ENCODE data around the gene SND1.

The SND1 gene

GRCh38 chr7:127793582-127793981 lies 141.6 kb downstream of the SND1 start:
- Histone ChIP-seq H3K4me1 (ENCODE audit: control insufficient read depth, insufficient read depth, low read length, poor library complexity, severe bottlenecking) (peaks cover 3% of the 10 kb centered on the region), H3K9me3 (ENCODE audit: control insufficient read depth, low read length) (no peaks in the 10 kb centered on the region), H3K4me3 (ENCODE audit: insufficient read depth, low read depth, low read length, poor library complexity, severe bottlenecking) (no peak overlapping the region), H3K27ac (ENCODE audit: insufficient read depth, low read length, poor library complexity, severe bottlenecking) (no peak overlapping the region), H3K36me3 (ENCODE audit: control insufficient read depth, insufficient read depth, low read length) (no peaks in the 10 kb centered on the region), H3K27me3 (replicated peaks; ENCODE audit: control insufficient read depth, insufficient read depth, low read length, poor library complexity, severe bottlenecking) (no peaks in the 10 kb centered on the region)
- no peak for DNase-seq

GRCh38 chr7:127794136-127794535 lies 142.1 kb downstream of the SND1 start:
- Histone ChIP-seq H3K9me3 (ENCODE audit: control insufficient read depth, low read length) (no peaks in the 10 kb centered on the region), H3K27ac (ENCODE audit: insufficient read depth, low read length, poor library complexity, severe bottlenecking) (no peak overlapping the region), H3K4me1 (ENCODE audit: control insufficient read depth, insufficient read depth, low read length, poor library complexity, severe bottlenecking) (peaks cover 3% of the 10 kb centered on the region), H3K27me3 (replicated peaks; ENCODE audit: control insufficient read depth, insufficient read depth, low read length, poor library complexity, severe bottlenecking) (no peaks in the 10 kb centered on the region), H3K4me3 (ENCODE audit: insufficient read depth, low read depth, low read length, poor library complexity, severe bottlenecking) (no peak overlapping the region), H3K36me3 (ENCODE audit: control insufficient read depth, insufficient read depth, low read length) (no peaks in the 10 kb centered on the region)
- DNase-seq: no peak

GRCh38 chr7:127794551-127794950 lies 142.6 kb downstream of the SND1 start:
- no peak overlapping the region for H3K4me3 ChIP-seq (ENCODE audit: insufficient read depth, low read depth, low read length, poor library complexity, severe bottlenecking)
- H3K36me3 ChIP-seq (ENCODE audit: control insufficient read depth, insufficient read depth, low read length): no peaks in the 10 kb centered on the region
- no peak overlapping the region for H3K27ac ChIP-seq (ENCODE audit: insufficient read depth, low read length, poor library complexity, severe bottlenecking)
- no peaks in the 10 kb centered on the region for H3K27me3 ChIP-seq (replicated peaks; ENCODE audit: control insufficient read depth, insufficient read depth, low read length, poor library complexity, severe bottlenecking)
- H3K4me1 ChIP-seq (ENCODE audit: control insufficient read depth, insufficient read depth, low read length, poor library complexity, severe bottlenecking): peaks cover 3% of the 10 kb centered on the region
- no peaks in the 10 kb centered on the region for H3K9me3 ChIP-seq (ENCODE audit: control insufficient read depth, low read length)
- no peak for DNase-seq

GRCh38 chr7:127798023-127798422 lies 146.0 kb downstream of the SND1 start:
- H3K36me3 ChIP-seq (ENCODE audit: control insufficient read depth, insufficient read depth, low read length): no peaks in the 10 kb centered on the region

GRCh38 chr7:127798769-127799372 lies 146.9 kb downstream of the SND1 start:
- Histone ChIP-seq H3K4me3 (ENCODE audit: insufficient read depth, low read depth, low read length, poor library complexity, severe bottlenecking) (no peak overlapping the region), H3K36me3 (ENCODE audit: control insufficient read depth, insufficient read depth, low read length) (no peaks in the 10 kb centered on the region), H3K9me3 (ENCODE audit: control insufficient read depth, low read length) (no peaks in the 10 kb centered on the region), H3K27me3 (replicated peaks; ENCODE audit: control insufficient read depth, insufficient read depth, low read length, poor library complexity, severe bottlenecking) (no peaks in the 10 kb centered on the region), H3K4me1 (ENCODE audit: control insufficient read depth, insufficient read depth, low read length, poor library complexity, severe bottlenecking) (peaks cover 3% of the 10 kb centered on the region), H3K27ac (ENCODE audit: insufficient read depth, low read length, poor library complexity, severe bottlenecking) (no peak overlapping the region)
- no peak for DNase-seq

More at GRCh38 chr7:127798023-127798422, 146.0 kb downstream of the SND1 start:
- H3K27ac ChIP-seq (ENCODE audit: insufficient read depth, low read length, poor library complexity, severe bottlenecking): no peak overlapping the region
- H3K4me3 ChIP-seq (ENCODE audit: insufficient read depth, low read depth, low read length, poor library complexity, severe bottlenecking): no peak overlapping the region
- no peaks in the 10 kb centered on the region for H3K27me3 ChIP-seq (replicated peaks; ENCODE audit: control insufficient read depth, insufficient read depth, low read length, poor library complexity, severe bottlenecking)
- no peak for DNase-seq
- H3K9me3 ChIP-seq (ENCODE audit: control insufficient read depth, low read length): no peaks in the 10 kb centered on the region
- H3K4me1 ChIP-seq (ENCODE audit: control insufficient read depth, insufficient read depth, low read length, poor library complexity, severe bottlenecking): peaks cover 3% of the 10 kb centered on the region

- H3K27ac ChIP-seq (ENCODE audit: insufficient read depth, low read length, poor library complexity, severe bottlenecking): no peak overlapping the region
- no peak overlapping the region for H3K4me3 ChIP-seq (ENCODE audit: insufficient read depth, low read depth, low read length, poor library complexity, severe bottlenecking)
- H3K27me3 ChIP-seq (replicated peaks; ENCODE audit: control insufficient read depth, insufficient read depth, low read length, poor library complexity, severe bottlenecking): no peaks in the 10 kb centered on the region
- no peak for DNase-seq
- no peaks in the 10 kb centered on the region for H3K36me3 ChIP-seq (ENCODE audit: control insufficient read depth, insufficient read depth, low read length)
- peaks cover 3% of the 10 kb centered on the region for H3K4me1 ChIP-seq (ENCODE audit: control insufficient read depth, insufficient read depth, low read length, poor library complexity, severe bottlenecking)
- H3K9me3 ChIP-seq (ENCODE audit: control insufficient read depth, low read length): no peaks in the 10 kb centered on the region
Measured at GRCh38 chr7:127799535-127800305, 147.7 kb downstream of the SND1 start.

GRCh38 chr7:127802845-127803244 lies 150.9 kb downstream of the SND1 start:
- Histone ChIP-seq H3K4me3 (ENCODE audit: insufficient read depth, low read depth, low read length, poor library complexity, severe bottlenecking) (no peak overlapping the region), H3K4me1 (ENCODE audit: control insufficient read depth, insufficient read depth, low read length, poor library complexity, severe bottlenecking) (peaks cover 3% of the 10 kb centered on the region), H3K27ac (ENCODE audit: insufficient read depth, low read length, poor library complexity, severe bottlenecking) (no peak overlapping the region), H3K27me3 (replicated peaks; ENCODE audit: control insufficient read depth, insufficient read depth, low read length, poor library complexity, severe bottlenecking) (no peaks in the 10 kb centered on the region), H3K36me3 (ENCODE audit: control insufficient read depth, insufficient read depth, low read length) (peaks cover 3% of the 10 kb centered on the region), H3K9me3 (ENCODE audit: control insufficient read depth, low read length) (no peaks in the 10 kb centered on the region)
- DNase-seq: no peak

GRCh38 chr7:127803626-127804025 lies 151.6 kb downstream of the SND1 start:
- H3K4me1 ChIP-seq (ENCODE audit: control insufficient read depth, insufficient read depth, low read length, poor library complexity, severe bottlenecking): no peaks in the 10 kb centered on the region
- H3K36me3 ChIP-seq (ENCODE audit: control insufficient read depth, insufficient read depth, low read length): peaks cover 3% of the 10 kb centered on the region
- no peaks in the 10 kb centered on the region for H3K9me3 ChIP-seq (ENCODE audit: control insufficient read depth, low read length)
- no peak overlapping the region for H3K27ac ChIP-seq (ENCODE audit: insufficient read depth, low read length, poor library complexity, severe bottlenecking)
- no peaks in the 10 kb centered on the region for H3K27me3 ChIP-seq (replicated peaks; ENCODE audit: control insufficient read depth, insufficient read depth, low read length, poor library complexity, severe bottlenecking)
- no peak overlapping the region for H3K4me3 ChIP-seq (ENCODE audit: insufficient read depth, low read depth, low read length, poor library complexity, severe bottlenecking)
- no peak for DNase-seq

- H3K4me3 ChIP-seq (ENCODE audit: insufficient read depth, low read depth, low read length, poor library complexity, severe bottlenecking): no peak overlapping the region
- DNase-seq: no peak
- H3K4me1 ChIP-seq (ENCODE audit: control insufficient read depth, insufficient read depth, low read length, poor library complexity, severe bottlenecking): no peaks in the 10 kb centered on the region
- peaks cover 3% of the 10 kb centered on the region for H3K36me3 ChIP-seq (ENCODE audit: control insufficient read depth, insufficient read depth, low read length)
- H3K9me3 ChIP-seq (ENCODE audit: control insufficient read depth, low read length): no peaks in the 10 kb centered on the region
- H3K27ac ChIP-seq (ENCODE audit: insufficient read depth, low read length, poor library complexity, severe bottlenecking): no peak overlapping the region
- H3K27me3 ChIP-seq (replicated peaks; ENCODE audit: control insufficient read depth, insufficient read depth, low read length, poor library complexity, severe bottlenecking): no peaks in the 10 kb centered on the region
Measured at GRCh38 chr7:127807340-127807739, 155.3 kb downstream of the SND1 start.

GRCh38 chr7:127807829-127808228 lies 155.8 kb downstream of the SND1 start:
- Histone ChIP-seq H3K4me1 (ENCODE audit: control insufficient read depth, insufficient read depth, low read length, poor library complexity, severe bottlenecking) (no peaks in the 10 kb centered on the region), H3K9me3 (ENCODE audit: control insufficient read depth, low read length) (no peaks in the 10 kb centered on the region), H3K4me3 (ENCODE audit: insufficient read depth, low read depth, low read length, poor library complexity, severe bottlenecking) (no peak overlapping the region), H3K27me3 (replicated peaks; ENCODE audit: control insufficient read depth, insufficient read depth, low read length, poor library complexity, severe bottlenecking) (no peaks in the 10 kb centered on the region), H3K27ac (ENCODE audit: insufficient read depth, low read length, poor library complexity, severe bottlenecking) (no peak overlapping the region), H3K36me3 (ENCODE audit: control insufficient read depth, insufficient read depth, low read length) (peaks cover 3% of the 10 kb centered on the region)
- no peak for DNase-seq
